Neural progenitor cell (in vitro differentiated cells): ENCODE data around the gene NOS1AP. TPM values are rescaled to one million over a fixed set of nuclear protein-coding genes. Genes with fewer than 3 reads are reported as not detected.

Source experiments
- DNase-seq: peaks from one replicate; pipeline ENCODE4 v3.0.0-alpha.2; 2016; ENCODE audit warnings: low spot score
- H2AFZ ChIP-seq: fragments of 200-600 bp; sonication (generic); replicated peaks from 2 replicates; pipeline ENCODE4 v1.6.1; 2016; ENCODE audit warnings: antibody characterized with exemption
- H3F3A ChIP-seq: fragments of 200-600 bp; sonication (generic); 2 replicates; pipeline ENCODE4 v1.6.1; 2016; ENCODE audit warnings: antibody characterized with exemption, low read depth
- H3K27ac ChIP-seq: fragments of 200-600 bp; sonication (generic); 2 replicates; pipeline ENCODE4 v1.5.1; 2016; ENCODE audit warnings: mild to moderate bottlenecking
- H3K27me3 ChIP-seq: fragments of 200-600 bp; sonication (generic); 2 replicates; pipeline ENCODE4 v1.6.1; 2016; ENCODE audit warnings: mild to moderate bottlenecking, moderate library complexity
- H3K36me3 ChIP-seq: fragments of 200-600 bp; sonication (generic); 2 replicates; pipeline ENCODE4 v1.5.1; 2016
- H3K4me1 ChIP-seq: fragments of 200-600 bp; sonication (generic); 2 replicates; pipeline ENCODE4 v1.6.1; 2016; ENCODE audit warnings: mixed run types
- H3K4me2 ChIP-seq: fragments of 200-600 bp; sonication (generic); 2 replicates; pipeline ENCODE4 v1.6.1; 2016
- H3K4me3 ChIP-seq: fragments of 200-600 bp; sonication (generic); 2 replicates; pipeline ENCODE4 v1.5.1; 2016
- H3K79me2 ChIP-seq: fragments of 200-600 bp; sonication (generic); 2 replicates; pipeline ENCODE4 v1.6.1; 2016; ENCODE audit warnings: low read depth
- H3K9ac ChIP-seq: fragments of 200-600 bp; sonication (generic); 2 replicates; pipeline ENCODE4 v1.6.1; 2016
- H3K9me3 ChIP-seq: fragments of 200-600 bp; sonication (generic); 2 replicates; pipeline ENCODE4 v1.5.1; 2016; ENCODE audit warnings: low read depth
- H4K20me1 ChIP-seq: fragments of 200-600 bp; sonication (generic); 2 replicates; pipeline ENCODE4 v1.6.1; 2016; ENCODE audit warnings: low read depth
- H3K27ac Mint-ChIP-seq: 3 replicates; pipeline ENCODE4 v1.8.0; 2021; ENCODE audit warnings: mixed read lengths
- H3K27me3 Mint-ChIP-seq: 2 replicates; pipeline ENCODE4 v1.8.0; 2022; ENCODE audit warnings: low read depth, mild to moderate bottlenecking, inconsistent platforms, moderate library complexity, mixed read lengths; ENCODE audit not compliant: insufficient read depth
- H3K36me3 Mint-ChIP-seq: 3 replicates; pipeline ENCODE4 v1.8.0; 2021; ENCODE audit warnings: mixed read lengths
- H3K4me1 Mint-ChIP-seq: 3 replicates; pipeline ENCODE4 v1.8.0; 2021; ENCODE audit warnings: mixed read lengths
- H3K4me3 Mint-ChIP-seq: 3 replicates; pipeline ENCODE4 v1.8.0; 2021; ENCODE audit warnings: mild to moderate bottlenecking, moderate library complexity, mixed read lengths
- H3K9me3 Mint-ChIP-seq: 3 replicates; pipeline ENCODE4 v1.8.0; 2020; ENCODE audit warnings: mixed read lengths
- CTCF ChIP-seq: fragments of 200-600 bp; sonication (generic); IDR thresholded peaks from 2 replicates; pipeline ENCODE4 v1.5.1; 2017; ENCODE audit warnings: antibody characterized with exemption, mild to moderate bottlenecking
- EZH2 ChIP-seq: fragments of 200-600 bp; sonication (generic); IDR thresholded peaks from 2 replicates; pipeline ENCODE4 v1.6.1; 2017; ENCODE audit warnings: antibody characterized with exemption, mild to moderate bottlenecking, moderate library complexity
- EZH2phosphoT487 ChIP-seq: fragments of 200-600 bp; sonication (generic); IDR thresholded peaks from 2 replicates; pipeline ENCODE4 v1.6.1; 2017; ENCODE audit warnings: antibody characterized with exemption
- total RNA-seq: library from RNA; depleted of rRNA; stranded (reverse); fragments of >200 nt; gene quantifications from 2 replicates; pipeline ENCODE4 v1.2.3, GENCODE V29; 2015; ENCODE audit warnings: low replicate concordance

Gene NOS1AP
- total RNA-seq, 1 donor from 2014 or later = 2.4 TPM

- Mint-ChIP-seq H3K36me3 (peaks cover 26% of the 10 kb centered on the region), H3K9me3 (no peaks in the 10 kb centered on the region), H3K27me3 (no peaks in the 10 kb centered on the region), H3K4me3 (no peak overlapping the region), H3K4me1 (peaks cover 14% of the 10 kb centered on the region), H3K27ac (peak overlapping the region; percentile 54)
- Histone ChIP-seq H3K4me3 (no peak overlapping the region), H3K9ac (no peak overlapping the region), H3K4me2 (no peak overlapping the region), H3F3A (no peaks in the 10 kb centered on the region), H3K9me3 (no peaks in the 10 kb centered on the region), H2AFZ (no peak overlapping the region), H4K20me1 (no peaks in the 10 kb centered on the region), H3K36me3 (no peaks in the 10 kb centered on the region), H3K79me2 (no peaks in the 10 kb centered on the region), H3K27ac (no peak overlapping the region), H3K4me1 (no peaks in the 10 kb centered on the region), H3K27me3 (no peaks in the 10 kb centered on the region)
- TF ChIP-seq EZH2phosphoT487 (no peak), CTCF (no peak), EZH2 (no peak)
- no peak for DNase-seq
These were observed 303.6 kb downstream of the NOS1AP start for GRCh38 chr1:162373072-162373427.

GRCh38 chr1:162373541-162374260 is 304.2 kb downstream of the NOS1AP start:
- Mint-ChIP-seq H3K27me3 (no peaks in the 10 kb centered on the region), H3K4me1 (peaks cover 14% of the 10 kb centered on the region), H3K4me3 (no peak overlapping the region), H3K9me3 (no peaks in the 10 kb centered on the region), H3K36me3 (peaks cover 21% of the 10 kb centered on the region), H3K27ac (peak overlapping the region; percentile 54)
- no peaks in the 10 kb centered on the region for H4K20me1 ChIP-seq
- no peak overlapping the region for H3K4me3 ChIP-seq
- H3K27ac ChIP-seq = no peak overlapping the region
- no peaks in the 10 kb centered on the region for H3K9me3 ChIP-seq
- H3K9ac ChIP-seq = no peak overlapping the region
- no peaks in the 10 kb centered on the region for H3K27me3 ChIP-seq
- no peak for TF ChIP-seq EZH2phosphoT487
- TF ChIP-seq CTCF = no peak
- no peak for TF ChIP-seq EZH2
- no peak overlapping the region for H3K4me2 ChIP-seq
- H3K36me3 ChIP-seq = no peaks in the 10 kb centered on the region
- H3K4me1 ChIP-seq = no peaks in the 10 kb centered on the region
- no peaks in the 10 kb centered on the region for H3K79me2 ChIP-seq
- no peaks in the 10 kb centered on the region for H3F3A ChIP-seq
- no peak overlapping the region for H2AFZ ChIP-seq
- DNase-seq = no peak

- Histone ChIP-seq H4K20me1 (no peaks in the 10 kb centered on the region), H3F3A (no peaks in the 10 kb centered on the region), H3K4me2 (no peak overlapping the region), H3K27me3 (no peaks in the 10 kb centered on the region), H3K9ac (no peak overlapping the region), H3K4me1 (no peaks in the 10 kb centered on the region), H3K27ac (no peak overlapping the region), H2AFZ (no peak overlapping the region), H3K79me2 (no peaks in the 10 kb centered on the region), H3K9me3 (no peaks in the 10 kb centered on the region), H3K4me3 (no peak overlapping the region), H3K36me3 (no peaks in the 10 kb centered on the region)
- H3K27ac Mint-ChIP-seq = no peak overlapping the region
- no peak overlapping the region for H3K4me3 Mint-ChIP-seq
- peaks cover 14% of the 10 kb centered on the region for H3K4me1 Mint-ChIP-seq
- no peaks in the 10 kb centered on the region for H3K9me3 Mint-ChIP-seq
- DNase-seq = no peak
- H3K36me3 Mint-ChIP-seq = peaks cover 21% of the 10 kb centered on the region
- no peak for TF ChIP-seq CTCF
- TF ChIP-seq EZH2phosphoT487 = no peak
- TF ChIP-seq EZH2 = no peak
- H3K27me3 Mint-ChIP-seq = no peaks in the 10 kb centered on the region
These were observed 304.9 kb downstream of the NOS1AP start for GRCh38 chr1:162374406-162374805.
